OCI-LY7 (cell line): Measurements from ENCODE around the gene RNASEH2C. TPM values are rescaled to one million over a fixed set of nuclear protein-coding genes. Genes with fewer than 3 reads are reported as not detected.

Source experiments
- BruUV-seq: library from RNA; stranded (reverse); fragments of 400-500 nt; replicated peaks from 2 replicates; lab custom pipeline; 2021; lab: Mats Ljungman, UMichigan
- CTCF ChIA-PET: fragments of 300-600 bp; sonication (Branson Sonifier 250); formaldehyde crosslinking; loops from one replicate; lab custom pipeline; 2022; ENCODE audit warnings: antibody characterized with exemption; ENCODE audit not compliant: unreplicated experiment; lab: Charles Lee
- POLR2A ChIA-PET: fragments of 300-600 bp; sonication (Branson Sonifier 250); formaldehyde crosslinking; loops from one replicate; lab custom pipeline; 2022; ENCODE audit warnings: antibody characterized with exemption; lab: Charles Lee
- DNase-seq: peaks from one replicate; pipeline ENCODE4 v3.0.0-alpha.2; 2015; ENCODE audit warnings: low spot score
- H2AFZ ChIP-seq: fragments of 200-600 bp; sonication (generic), shearing (Covaris generic); 2 replicates; pipeline ENCODE4 v1.6.1; 2014; ENCODE audit warnings: mild to moderate bottlenecking, antibody characterized with exemption, low read length, moderate library complexity
- H3K27ac ChIP-seq: fragments of 200-600 bp; sonication (generic); 2 replicates; pipeline ENCODE4 v1.5.1; 2014; ENCODE audit warnings: mixed run types, low read depth, mild to moderate bottlenecking, moderate library complexity, low read length, inconsistent platforms; ENCODE audit not compliant: poor library complexity, severe bottlenecking
- H3K36me3 ChIP-seq: fragments of 200-600 bp; sonication (generic); 2 replicates; pipeline ENCODE4 v1.6.1; 2014; ENCODE audit warnings: mild to moderate bottlenecking, antibody characterized with exemption, low read length, moderate library complexity, mixed read lengths; ENCODE audit not compliant: insufficient read depth
- H3K4me1 ChIP-seq: fragments of 200-600 bp; sonication (generic); 2 replicates; pipeline ENCODE4 v1.5.1; 2014; ENCODE audit warnings: mild to moderate bottlenecking, low read length; ENCODE audit not compliant: insufficient read depth, poor library complexity, severe bottlenecking
- H3K4me2 ChIP-seq: fragments of 200-600 bp; sonication (generic); 2 replicates; pipeline ENCODE4 v1.6.1; 2014; ENCODE audit warnings: mild to moderate bottlenecking, low read length
- H3K4me3 ChIP-seq: fragments of 200-600 bp; sonication (generic); 2 replicates; pipeline ENCODE4 v1.5.1; 2014; ENCODE audit warnings: mild to moderate bottlenecking, low read depth, low read length; ENCODE audit not compliant: poor library complexity, severe bottlenecking
- H3K79me2 ChIP-seq: fragments of 200-600 bp; sonication (generic); 2 replicates; pipeline ENCODE4 v1.6.1; 2016; ENCODE audit warnings: low read depth, mild to moderate bottlenecking, low read length, moderate library complexity, mixed read lengths; ENCODE audit not compliant: insufficient read depth
- H3K9me2 ChIP-seq: fragments of 200-600 bp; sonication (generic); 2 replicates; pipeline ENCODE4 v1.6.1; 2016; ENCODE audit warnings: mild to moderate bottlenecking, low read length, mixed read lengths; ENCODE audit not compliant: insufficient read depth
- H3K9me3 ChIP-seq: fragments of 200-600 bp; sonication (generic); 2 replicates; pipeline ENCODE4 v1.6.1; 2014; ENCODE audit warnings: mild to moderate bottlenecking, mixed run types, low read length, mixed read lengths
- H4K20me1 ChIP-seq: fragments of 200-600 bp; sonication (generic); 2 replicates; pipeline ENCODE4 v1.6.1; 2014; ENCODE audit warnings: mild to moderate bottlenecking, antibody characterized with exemption, low read length, moderate library complexity, mixed read lengths; ENCODE audit not compliant: insufficient read depth
- EZH2phosphoT487 ChIP-seq: fragments of 200-600 bp; sonication (generic); IDR thresholded peaks from 2 replicates; pipeline ENCODE4 v1.6.1; 2018; ENCODE audit warnings: low read depth, borderline replicate concordance, mild to moderate bottlenecking, mixed run types, antibody characterized with exemption, low read length, moderate library complexity, mixed read lengths
- intact Hi-C: fragments of 100-400 bp; cut with micrococcal nuclease; formaldehyde crosslinking; loops from one replicate; pipeline ENCODE4 v1.10.0; 2022; ENCODE audit not compliant: unreplicated experiment
- total RNA-seq, 2 experiments: library from RNA; depleted of rRNA in 1 of 2; stranded (reverse); fragments of >200 nt in 1 of 2; shearing (Covaris generic) in 1 of 2; gene quantifications; 2 replicates each; pipeline ENCODE4 v1.2.3, GENCODE V29; 2014 to 2022
- TF ChIP-seq, protein P1 (sequence below): fragments of 200-600 bp; sonication (generic); conservative IDR thresholded peaks from 2 replicates; pipeline ENCODE4 v1.5.1; 2014; ENCODE audit warnings: mild to moderate bottlenecking, antibody characterized with exemption, low read length, moderate library complexity, mixed read lengths

The RNASEH2C gene
- total RNA-seq, 2 experiments from 2014 or later: 92.7 to 100 TPM

DNA sequence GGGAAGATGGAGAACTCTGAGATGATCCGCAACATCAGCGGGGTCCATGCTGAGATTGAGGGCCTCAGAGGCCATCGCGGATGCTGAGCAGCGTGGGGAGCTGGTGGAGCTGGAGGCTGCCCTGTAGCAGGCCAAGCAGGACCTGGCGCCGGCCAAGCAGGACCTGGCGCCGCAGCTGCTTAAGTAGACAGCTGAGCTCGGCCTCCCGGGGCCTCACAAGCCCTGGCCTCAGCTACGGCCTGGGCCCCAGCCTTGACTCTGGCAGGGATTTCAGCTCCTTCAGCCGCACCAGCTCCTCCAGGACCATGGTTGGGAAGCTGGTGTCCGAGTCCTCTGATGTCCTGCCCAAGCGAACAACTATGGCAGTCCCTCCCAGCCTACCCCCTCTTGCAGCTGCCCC, 7.3 kb upstream of the RNASEH2C start:
- H3K79me2 ChIP-seq: no peaks in the 10 kb centered on the region
- CTCF ChIA-PET: no interaction called here
- no peaks in the 10 kb centered on the region for H3K9me2 ChIP-seq
- BruUV-seq: no TSS peak
- no peaks in the 10 kb centered on the region for H4K20me1 ChIP-seq
- DNase-seq: no peak
- H3K4me1 ChIP-seq: no peaks in the 10 kb centered on the region
- POLR2A ChIA-PET: interaction anchor here (0.6 kb wide), 1 partner anchor 47 kb away, joined by 3 read pairs; no protein-coding TSS in a partner anchor
- no peaks in the 10 kb centered on the region for H3K36me3 ChIP-seq
- no peak for TF ChIP-seq EZH2phosphoT487
- TF ChIP-seq, protein P1, sequence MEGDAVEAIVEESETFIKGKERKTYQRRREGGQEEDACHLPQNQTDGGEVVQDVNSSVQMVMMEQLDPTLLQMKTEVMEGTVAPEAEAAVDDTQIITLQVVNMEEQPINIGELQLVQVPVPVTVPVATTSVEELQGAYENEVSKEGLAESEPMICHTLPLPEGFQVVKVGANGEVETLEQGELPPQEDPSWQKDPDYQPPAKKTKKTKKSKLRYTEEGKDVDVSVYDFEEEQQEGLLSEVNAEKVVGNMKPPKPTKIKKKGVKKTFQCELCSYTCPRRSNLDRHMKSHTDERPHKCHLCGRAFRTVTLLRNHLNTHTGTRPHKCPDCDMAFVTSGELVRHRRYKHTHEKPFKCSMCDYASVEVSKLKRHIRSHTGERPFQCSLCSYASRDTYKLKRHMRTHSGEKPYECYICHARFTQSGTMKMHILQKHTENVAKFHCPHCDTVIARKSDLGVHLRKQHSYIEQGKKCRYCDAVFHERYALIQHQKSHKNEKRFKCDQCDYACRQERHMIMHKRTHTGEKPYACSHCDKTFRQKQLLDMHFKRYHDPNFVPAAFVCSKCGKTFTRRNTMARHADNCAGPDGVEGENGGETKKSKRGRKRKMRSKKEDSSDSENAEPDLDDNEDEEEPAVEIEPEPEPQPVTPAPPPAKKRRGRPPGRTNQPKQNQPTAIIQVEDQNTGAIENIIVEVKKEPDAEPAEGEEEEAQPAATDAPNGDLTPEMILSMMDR: no peak
- H3K4me3 ChIP-seq: no peak overlapping the region
- H3K27ac ChIP-seq: no peak overlapping the region
- no peaks in the 10 kb centered on the region for H3K9me3 ChIP-seq
- intact Hi-C loops: no loop called here
- no peak overlapping the region for H3K4me2 ChIP-seq
- H2AFZ ChIP-seq: no peak overlapping the region

DNA sequence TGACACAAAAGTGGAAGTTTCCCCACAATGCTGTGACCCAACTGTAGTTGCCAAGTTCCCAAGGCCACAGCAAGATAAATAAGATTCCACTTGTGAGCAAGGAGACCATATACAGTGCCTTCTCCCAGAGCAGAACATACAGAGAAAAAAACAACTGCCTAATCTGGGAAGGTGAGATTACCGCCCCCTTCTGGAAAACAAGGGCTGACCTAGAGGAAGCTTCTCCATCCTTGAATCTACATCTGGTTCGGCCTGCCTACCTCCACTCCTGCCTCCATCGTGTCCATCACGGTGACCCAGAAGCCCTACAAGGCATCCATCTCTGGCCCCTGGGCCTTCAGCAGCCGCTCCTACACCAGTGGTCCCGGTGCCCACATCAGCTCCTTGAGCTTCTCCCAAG, 6.1 kb upstream of the RNASEH2C start:
- H4K20me1 ChIP-seq: no peaks in the 10 kb centered on the region
- no peak for DNase-seq
- CTCF ChIA-PET: no interaction called here
- H3K4me1 ChIP-seq: no peaks in the 10 kb centered on the region
- H3K36me3 ChIP-seq: no peaks in the 10 kb centered on the region
- no peaks in the 10 kb centered on the region for H3K9me2 ChIP-seq
- H3K79me2 ChIP-seq: no peaks in the 10 kb centered on the region
- H3K4me2 ChIP-seq: no peak overlapping the region
- no TSS peak for BruUV-seq
- H3K27ac ChIP-seq: no peak overlapping the region
- no peak overlapping the region for H3K4me3 ChIP-seq
- H3K9me3 ChIP-seq: no peaks in the 10 kb centered on the region
- POLR2A ChIA-PET: interaction anchor here (0.6 kb wide), 1 partner anchor 989 kb away, joined by 3 read pairs; no protein-coding TSS in a partner anchor
- TF ChIP-seq, protein P1: peak; percentile 60
- TF ChIP-seq EZH2phosphoT487: no peak
- H2AFZ ChIP-seq: no peak overlapping the region
- intact Hi-C loops: no loop called here

DNA sequence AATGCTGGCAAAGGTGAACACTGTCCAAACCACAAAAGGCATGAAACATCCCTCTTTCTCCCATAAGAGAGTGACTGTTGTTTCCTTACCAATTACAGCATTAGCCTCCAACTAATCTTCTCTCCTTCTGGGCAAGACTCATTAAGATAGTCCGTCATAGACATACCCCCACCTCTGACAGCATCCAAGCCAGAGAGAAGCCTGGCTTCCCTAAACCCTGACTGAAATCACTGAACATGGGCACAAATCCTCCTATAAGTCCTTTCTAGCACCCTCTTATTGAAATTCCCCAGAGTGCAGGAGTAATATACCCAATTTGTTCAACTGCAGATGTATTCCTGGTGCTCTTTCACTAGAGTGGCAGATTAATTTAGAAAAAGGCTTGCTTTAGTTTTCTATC, 1.7 kb upstream of the RNASEH2C start:
- TF ChIP-seq EZH2phosphoT487: no peak
- TF ChIP-seq, protein P1: no peak
- Histone ChIP-seq H3K4me1 (peaks cover 22% of the 10 kb centered on the region), H2AFZ (no peak overlapping the region), H4K20me1 (no peaks in the 10 kb centered on the region; the same call in 1 of the 2 replicates), H3K9me3 (no peaks in the 10 kb centered on the region), H3K4me2 (no peak overlapping the region), H3K36me3 (peaks cover 30% of the 10 kb centered on the region), H3K79me2 (peaks cover 17% of the 10 kb centered on the region), H3K27ac (no peak overlapping the region), H3K4me3 (no peak overlapping the region), H3K9me2 (no peaks in the 10 kb centered on the region)
- intact Hi-C loops: no loop called here
- POLR2A ChIA-PET: interaction anchor here (1.0 kb wide), 1 partner anchor 11 kb away, joined by 7 read pairs; no protein-coding TSS in a partner anchor
- BruUV-seq: no TSS peak
- no peak for DNase-seq
- CTCF ChIA-PET: no interaction called here
